ENCODE data around the gene YAF2. TPM values are rescaled to one million over a fixed set of nuclear protein-coding genes. Genes with fewer than 3 reads are reported as not detected.
"Not testable (repeated sequence)": the region's sequence is repeated elsewhere in the genome, so short reads cannot be mapped to it uniquely, and the experiment has no call there.

YAF2 gene
- polyA plus RNA-seq, 3 donors from 2014 or later, result 13.8 to 24.5 (median 16.4) TPM

GRCh38 chr12:42267413-42268190 is 29.6 kb upstream of the YAF2 start:
- Mint-ChIP-seq H3K9me3 (no peaks in the 10 kb centered on the region), H3K36me3 (no peaks in the 10 kb centered on the region), H3K4me1 (peaks cover 0 to 2% of the 10 kb centered on the region in 2 donors), H3K27me3 (ENCODE audit: low read depth in 3 of 3) (peaks cover 0 to 11% (median 4%) of the 10 kb centered on the region in 3 donors), H3K27ac (no peak overlapping the region), H3K4me3 (no peak overlapping the region)
- no peak for DNase-seq

GRCh38 chr12:42266579-42267230 is 28.7 kb upstream of the YAF2 start:
- peaks cover 0 to 7% (median 4%) of the 10 kb centered on the region in 3 donors for H3K27me3 Mint-ChIP-seq (ENCODE audit: low read depth in 3 of 3)
- H3K9me3 Mint-ChIP-seq, result no peaks in the 10 kb centered on the region
- H3K27ac Mint-ChIP-seq, result no peak overlapping the region
- peaks cover 0 to 2% of the 10 kb centered on the region in 2 donors for H3K4me1 Mint-ChIP-seq
- no peak for DNase-seq
- no peak overlapping the region for H3K4me3 Mint-ChIP-seq
- H3K36me3 Mint-ChIP-seq, result no peaks in the 10 kb centered on the region

DNA sequence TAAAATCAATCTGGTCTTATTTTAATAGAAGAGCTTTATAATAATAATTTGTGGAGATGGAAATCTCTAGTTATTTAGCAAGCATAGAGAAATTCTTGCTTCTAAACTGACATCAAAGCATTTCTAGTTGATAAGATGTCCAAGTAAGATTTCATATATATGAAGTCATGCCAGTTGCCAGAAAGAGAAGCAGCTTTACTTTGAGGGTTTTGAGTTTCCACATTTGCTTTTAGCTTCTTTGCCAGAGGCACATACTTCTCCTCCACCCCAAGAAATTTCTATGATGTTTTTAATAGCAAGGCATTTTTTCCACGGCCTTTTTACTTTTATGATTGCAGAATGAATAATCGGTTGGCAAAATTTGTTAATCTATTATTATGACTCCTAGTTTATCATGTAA is 24.2 kb upstream of the YAF2 start:
- Mint-ChIP-seq H3K4me3 (no peak overlapping the region), H3K27me3 (ENCODE audit: low read depth in 3 of 3) (peaks cover 0 to 3% (median 0%) of the 10 kb centered on the region in 3 donors), H3K27ac (no peak overlapping the region), H3K9me3 (no peaks in the 10 kb centered on the region), H3K36me3 (peaks cover 0 to 2% (median 0%) of the 10 kb centered on the region in 3 donors), H3K4me1 (no peaks in the 10 kb centered on the region)
- DNase-seq, result no peak

GRCh38 chr12:42261708-42262107 is 23.7 kb upstream of the YAF2 start:
- Mint-ChIP-seq H3K4me3 (no peak overlapping the region), H3K27me3 (ENCODE audit: low read depth in 3 of 3) (peaks cover 0 to 3% (median 0%) of the 10 kb centered on the region in 3 donors), H3K36me3 (peaks cover 0 to 4% (median 0%) of the 10 kb centered on the region in 3 donors)

DNA sequence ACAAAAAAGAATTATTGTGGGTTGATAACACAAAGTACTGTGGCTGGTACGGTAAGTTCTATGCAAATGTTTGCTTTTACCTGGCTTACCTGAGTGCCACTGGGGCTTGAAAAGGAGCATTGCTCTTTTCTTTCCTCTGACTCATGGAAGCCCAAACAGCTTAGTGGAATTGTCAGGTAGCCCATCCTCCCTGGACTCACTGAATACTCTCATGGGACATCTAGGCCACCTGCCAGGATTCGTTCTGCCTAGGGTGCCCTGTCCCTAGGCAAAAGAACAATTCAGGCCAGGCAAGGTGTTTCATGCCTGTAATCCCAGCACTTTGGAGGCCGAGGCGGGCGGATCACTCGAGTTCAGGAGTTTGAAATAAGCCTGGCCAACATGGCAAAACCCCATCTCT is 22.5 kb upstream of the YAF2 start:
- DNase-seq, result no peak
- Mint-ChIP-seq H3K4me1 (no peaks in the 10 kb centered on the region), H3K4me3 (no peak overlapping the region), H3K36me3 (peaks cover 0 to 4% (median 0%) of the 10 kb centered on the region in 3 donors), H3K27me3 (ENCODE audit: low read depth in 3 of 3) (peaks cover 0 to 2% (median 0%) of the 10 kb centered on the region in 3 donors), H3K9me3 (no peaks in the 10 kb centered on the region), H3K27ac (no peak overlapping the region)

More at GRCh38 chr12:42261708-42262107, 23.7 kb upstream of the YAF2 start:
- Mint-ChIP-seq H3K27ac (no peak overlapping the region), H3K9me3 (no peaks in the 10 kb centered on the region), H3K4me1 (no peaks in the 10 kb centered on the region)
- DNase-seq, result no peak

GRCh38 chr12:42259699-42260098 is 21.7 kb upstream of the YAF2 start:
- Mint-ChIP-seq H3K9me3 (no peaks in the 10 kb centered on the region), H3K4me1 (no peaks in the 10 kb centered on the region), H3K27ac (no peak overlapping the region), H3K36me3 (peaks cover 0 to 4% (median 0%) of the 10 kb centered on the region in 3 donors), H3K27me3 (ENCODE audit: low read depth in 3 of 3) (peaks cover 0 to 2% (median 0%) of the 10 kb centered on the region in 3 donors), H3K4me3 (no peak overlapping the region)
- no peak for DNase-seq

- Mint-ChIP-seq H3K36me3 (peaks cover 0 to 4% (median 0%) of the 10 kb centered on the region in 3 donors), H3K4me3 (no peak overlapping the region), H3K27me3 (ENCODE audit: low read depth in 3 of 3) (peaks cover 0 to 2% (median 2%) of the 10 kb centered on the region in 3 donors), H3K27ac (no peak overlapping the region), H3K9me3 (peaks cover 0 to 3% (median 0%) of the 10 kb centered on the region in 6 donors), H3K4me1 (no peaks in the 10 kb centered on the region)
- DNase-seq, result no peak
Observed at GRCh38 chr12:42255866-42256261, 17.8 kb upstream of the YAF2 start.

- H3K9me3 Mint-ChIP-seq, result peaks cover 0 to 3% (median 0%) of the 10 kb centered on the region in 6 donors
- H3K27ac Mint-ChIP-seq, result no peak overlapping the region
- H3K4me3 Mint-ChIP-seq, result no peak overlapping the region
- peaks cover 0 to 4% (median 0%) of the 10 kb centered on the region in 3 donors for H3K36me3 Mint-ChIP-seq
- H3K4me1 Mint-ChIP-seq, result no peaks in the 10 kb centered on the region
- DNase-seq, result no peak
- H3K27me3 Mint-ChIP-seq (ENCODE audit: low read depth in 3 of 3), result peaks cover 0 to 4% (median 2%) of the 10 kb centered on the region in 3 donors
Observed at GRCh38 chr12:42255221-42255865, 17.3 kb upstream of the YAF2 start.

GRCh38 chr12:42252645-42253044 is 14.6 kb upstream of the YAF2 start:
- not testable (repeated sequence) for H3K4me3 Mint-ChIP-seq; H3K4me1 Mint-ChIP-seq; H3K36me3 Mint-ChIP-seq; H3K27ac Mint-ChIP-seq; DNase-seq; H3K9me3 Mint-ChIP-seq; H3K27me3 Mint-ChIP-seq (ENCODE audit: low read depth in 3 of 3)

DNA sequence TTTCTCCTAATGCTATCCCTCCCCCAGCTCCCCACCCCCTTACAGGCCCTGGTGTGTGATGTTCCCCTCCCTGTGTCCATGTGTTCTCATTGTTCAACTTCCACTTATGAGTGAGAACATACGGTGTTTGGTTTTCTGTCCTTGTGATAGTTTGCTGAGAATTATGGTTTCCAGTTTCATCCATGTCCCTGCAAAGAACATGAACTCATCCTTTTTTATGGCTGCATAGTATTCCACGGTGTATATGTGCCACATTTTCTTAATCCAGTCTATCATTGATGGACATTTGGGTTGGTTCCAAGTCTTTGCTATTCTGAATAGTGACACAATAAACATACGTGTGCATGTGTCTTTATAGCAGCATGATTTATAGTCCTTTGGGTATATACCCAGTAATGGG is 11.0 kb upstream of the YAF2 start:
- not testable (repeated sequence) for H3K27ac Mint-ChIP-seq; H3K27me3 Mint-ChIP-seq (ENCODE audit: low read depth in 3 of 3); H3K4me1 Mint-ChIP-seq; DNase-seq; H3K4me3 Mint-ChIP-seq; H3K36me3 Mint-ChIP-seq; H3K9me3 Mint-ChIP-seq

DNA sequence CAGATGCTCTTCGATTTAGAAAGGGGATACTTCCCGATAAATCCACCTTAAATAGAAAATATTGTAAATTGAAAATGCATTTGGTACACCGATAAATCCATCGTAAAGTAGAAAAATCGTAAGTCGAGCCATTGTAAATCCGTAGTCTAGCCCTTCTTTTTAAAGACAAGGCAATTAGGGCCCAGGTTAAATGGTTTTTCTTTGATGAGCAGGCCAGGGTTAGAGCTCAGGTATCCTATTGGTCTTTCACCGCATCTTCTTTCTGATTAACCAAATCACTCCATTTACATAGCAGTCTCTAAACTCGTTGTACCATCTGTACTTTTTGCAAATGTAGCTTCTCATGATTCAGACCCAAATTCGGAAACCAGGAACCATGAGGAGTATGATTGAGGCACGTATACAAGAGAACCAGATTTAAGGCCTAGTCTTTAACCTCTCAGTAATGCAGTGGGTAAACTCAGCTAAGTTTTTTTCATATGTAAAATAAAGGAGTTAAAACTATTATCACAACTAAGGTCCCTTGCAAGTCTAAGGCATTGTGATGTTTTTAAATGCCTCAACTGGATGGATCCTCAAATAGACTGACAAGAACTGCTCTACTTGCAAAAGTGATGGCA is 2.2 kb upstream of the YAF2 start:
- Mint-ChIP-seq H3K4me3 (no peak overlapping the region), H3K4me1 (peaks cover 29 to 46% of the 10 kb centered on the region in 2 donors), H3K9me3 (no peaks in the 10 kb centered on the region), H3K27me3 (ENCODE audit: low read depth in 3 of 3) (peaks cover 7 to 18% (median 8%) of the 10 kb centered on the region in 3 donors), H3K27ac (no peak overlapping the region), H3K36me3 (peaks cover 0 to under 1% (median 0%) of the 10 kb centered on the region in 3 donors)
- no peak for DNase-seq

DNA sequence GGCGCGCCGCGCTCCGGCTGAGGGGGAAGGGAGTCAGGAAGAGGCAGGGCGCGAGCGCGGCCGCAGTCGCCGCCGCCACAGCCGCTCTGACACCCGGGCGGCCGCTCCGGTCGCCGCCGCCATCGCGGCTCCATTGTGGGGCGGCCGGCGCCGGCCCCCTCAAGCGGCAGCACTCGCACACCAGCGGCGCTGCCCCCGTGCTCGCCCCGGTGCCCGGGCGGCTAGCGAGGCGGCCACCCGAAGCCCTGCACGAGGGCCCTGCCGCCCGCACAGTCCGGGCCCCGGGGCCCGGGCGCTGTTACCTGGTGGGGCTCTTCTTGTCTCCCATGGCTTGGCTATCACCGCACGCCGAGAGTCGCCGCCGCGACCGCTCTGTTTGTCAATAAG is 202 bp downstream of the YAF2 start:
- H3K4me3 Mint-ChIP-seq, result peak overlapping the region; percentile 81 to 90 (median 88)
- H3K27ac Mint-ChIP-seq, result peak overlapping the region; percentile 76 to 96 (median 92)
- H3K4me1 Mint-ChIP-seq, result peaks cover 40 to 60% of the 10 kb centered on the region in 2 donors
- no peaks in the 10 kb centered on the region for H3K9me3 Mint-ChIP-seq
- H3K27me3 Mint-ChIP-seq (ENCODE audit: low read depth in 3 of 3), result peaks cover 7 to 21% (median 8%) of the 10 kb centered on the region in 3 donors
- peaks cover 0 to 6% (median 5%) of the 10 kb centered on the region in 3 donors for H3K36me3 Mint-ChIP-seq
- DNase-seq, result no peak

GRCh38 chr12:42237052-42237852 is 796 bp downstream of the YAF2 start:
- Mint-ChIP-seq H3K27me3 (ENCODE audit: low read depth in 3 of 3) (peaks cover 7 to 21% (median 8%) of the 10 kb centered on the region in 3 donors), H3K36me3 (peaks cover 0 to 6% (median 5%) of the 10 kb centered on the region in 3 donors), H3K9me3 (no peaks in the 10 kb centered on the region), H3K4me3 (peak overlapping the region; percentile 84 to 94 (median 88)), H3K27ac (peak overlapping the region; percentile 88 to 97 (median 93)), H3K4me1 (peaks cover 46 to 66% of the 10 kb centered on the region in 2 donors)
- DNase-seq, result peak; percentile 89 to 91 (median 90)

All from immature natural killer cell (primary cell).